Measurements from ENCODE around the gene LAMA4. TPM values are rescaled to one million over a fixed set of nuclear protein-coding genes. Genes with fewer than 3 reads are reported as not detected.

The LAMA4 gene
- total RNA-seq, 1 experiment from 2014 or later: 11.9 TPM

- Histone ChIP-seq H3K36me3 (ENCODE audit: control insufficient read depth, insufficient read depth, low read length) (no peaks in the 10 kb centered on the region), H3K27ac (ENCODE audit: low read length) (no peak overlapping the region), H3K9me3 (ENCODE audit: control insufficient read depth, insufficient read depth, low read depth, low read length) (no peaks in the 10 kb centered on the region), H3K4me1 (ENCODE audit: control insufficient read depth, insufficient read depth, low read length) (no peaks in the 10 kb centered on the region), H3K27me3 (ENCODE audit: control insufficient read depth, insufficient read depth, low read length) (peaks cover 4% of the 10 kb centered on the region; the same call in 1 of the 2 replicates), H3K4me3 (ENCODE audit: low read depth in 2 of 2, low read length in 2 of 2) (no peak overlapping the region)
- in situ Hi-C loops (cut with HindIII; ENCODE audit: low pct_unique_long_range_greater_than_20kb, low sequenced_read_pairs) (no loop called here), intact Hi-C loops (cut with micrococcal nuclease; ENCODE audit: unreplicated experiment) (no loop called here)
- no peak for TF ChIP-seq CTCF (IDR thresholded peaks at IDR 0.05)
- TF ChIP-seq TCF7L2 (IDR thresholded peaks at IDR 0.05; ENCODE audit: low read depth, low read length): no peak
- no peak for TF ChIP-seq POLR2AphosphoS5 (IDR thresholded peaks at IDR 0.05; ENCODE audit: low read depth, low read length)
- no peak for TF ChIP-seq SIN3A (IDR thresholded peaks at IDR 0.05; ENCODE audit: borderline replicate concordance, insufficient read depth, low read depth, low read length)
- TF ChIP-seq REST (IDR thresholded peaks at IDR 0.05; ENCODE audit: insufficient read depth in 1 of 2, low read depth in 2 of 2, low read length in 1 of 2): no peak
- no peak for ATAC-seq
- no TSS peak for BruUV-seq (replicated peaks)
- CTCF ChIA-PET: no interaction called here
- POLR2A ChIA-PET: no interaction called here
- no peak for DNase-seq (ENCODE audit: low read depth, low spot score)
Measured at GRCh38 chr6:112169541-112169940, 84.8 kb downstream of the LAMA4 start.

DNA sequence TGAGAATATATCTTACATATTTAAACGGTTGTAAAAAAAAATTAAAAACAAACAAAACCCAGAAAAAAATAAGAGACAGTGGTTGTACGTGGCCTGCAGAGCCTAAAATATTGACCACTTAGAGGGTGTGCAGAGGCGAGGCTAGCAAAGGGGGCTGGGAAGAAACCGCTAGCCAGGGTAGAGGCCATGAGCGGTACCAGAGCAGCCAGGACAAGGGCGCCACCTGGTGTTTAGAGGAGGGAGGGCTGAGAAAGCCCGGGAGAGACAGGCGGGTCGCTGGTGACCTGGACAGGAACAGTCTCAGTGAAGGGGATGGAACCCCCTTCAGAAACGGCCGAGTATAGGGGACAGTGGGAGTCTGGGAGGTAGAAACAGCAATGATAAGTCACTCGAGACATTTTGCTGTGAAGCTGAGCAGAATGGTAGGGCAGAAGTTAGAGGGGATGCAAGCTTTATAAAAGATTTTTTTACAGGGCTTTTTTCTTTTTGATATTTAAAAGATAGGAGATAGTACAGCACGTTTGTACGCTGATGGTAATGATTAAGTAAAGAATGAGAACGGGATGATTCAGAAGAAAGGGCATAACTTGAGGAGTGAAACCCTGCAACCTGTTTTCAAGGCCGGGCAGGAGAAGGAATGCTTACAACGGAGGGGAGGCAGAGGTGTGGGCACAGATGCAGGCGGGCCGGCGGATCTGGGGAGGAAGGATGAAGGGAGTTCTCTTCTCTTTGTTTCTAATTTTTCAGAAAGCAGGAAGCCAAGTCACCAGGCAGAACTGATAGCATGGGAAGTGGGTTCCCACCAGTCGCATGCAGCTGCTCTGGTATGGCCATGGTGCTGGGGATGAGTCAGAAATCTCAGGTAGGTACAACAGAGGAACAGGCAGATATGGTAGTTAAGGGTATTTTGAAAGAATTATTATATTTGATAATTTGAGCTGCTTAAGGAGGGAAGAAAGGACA is 90.8 kb downstream of the LAMA4 start:
- peak; percentile 38 for DNase-seq (ENCODE audit: low read depth, low spot score)
- H3K27ac ChIP-seq (ENCODE audit: low read length): no peak overlapping the region
- POLR2A ChIA-PET: interaction anchor here (0.6 kb wide), 5 partner anchors 120 to 1152 kb away, joined by 3 to 5 read pairs (median 5); no protein-coding TSS in a partner anchor
- BruUV-seq (replicated peaks): no TSS peak
- H3K27me3 ChIP-seq (ENCODE audit: control insufficient read depth, insufficient read depth, low read length): peaks cover 4% of the 10 kb centered on the region; the same call in 1 of the 2 replicates
- CTCF ChIA-PET: interaction anchor here (0.6 to 1.3 kb wide), 12 partner anchors 9 to 956 kb away, joined by 3 to 9 read pairs (median 3); no protein-coding TSS in a partner anchor
- intact Hi-C loops (cut with micrococcal nuclease; ENCODE audit: unreplicated experiment): loop anchor here (2.0 to 5.0 kb wide), 2 partner anchors 76 to 453 kb away; partner anchors contain the start of genes FAM229B and TUBE1
- no peaks in the 10 kb centered on the region for H3K9me3 ChIP-seq (ENCODE audit: control insufficient read depth, insufficient read depth, low read depth, low read length)
- no peak overlapping the region for H3K4me3 ChIP-seq (ENCODE audit: low read depth in 2 of 2, low read length in 2 of 2)
- in situ Hi-C loops (cut with HindIII; ENCODE audit: low pct_unique_long_range_greater_than_20kb, low sequenced_read_pairs): no loop called here
- no peaks in the 10 kb centered on the region for H3K4me1 ChIP-seq (ENCODE audit: control insufficient read depth, insufficient read depth, low read length)
- ATAC-seq: peak; percentile 99
- H3K36me3 ChIP-seq (ENCODE audit: control insufficient read depth, insufficient read depth, low read length): no peaks in the 10 kb centered on the region
- TF ChIP-seq CTCF (IDR thresholded peaks at IDR 0.05): peak; percentile 100
- no peak for TF ChIP-seq SIN3A (IDR thresholded peaks at IDR 0.05; ENCODE audit: borderline replicate concordance, insufficient read depth, low read depth, low read length)

Measured in Panc1 (cell line).